NK-92 (cell line): ENCODE data around the gene TTC21A.
"Not testable (repeated sequence)": the region's sequence is repeated elsewhere in the genome, so short reads cannot be mapped to it uniquely, and the experiment has no call there.

Experiments
- DNase-seq: peaks from one replicate; lab custom pipeline; 2025; ENCODE audit not compliant: unreplicated experiment; lab: John Stamatoyannopoulos, UW

Gene TTC21A

DNA sequence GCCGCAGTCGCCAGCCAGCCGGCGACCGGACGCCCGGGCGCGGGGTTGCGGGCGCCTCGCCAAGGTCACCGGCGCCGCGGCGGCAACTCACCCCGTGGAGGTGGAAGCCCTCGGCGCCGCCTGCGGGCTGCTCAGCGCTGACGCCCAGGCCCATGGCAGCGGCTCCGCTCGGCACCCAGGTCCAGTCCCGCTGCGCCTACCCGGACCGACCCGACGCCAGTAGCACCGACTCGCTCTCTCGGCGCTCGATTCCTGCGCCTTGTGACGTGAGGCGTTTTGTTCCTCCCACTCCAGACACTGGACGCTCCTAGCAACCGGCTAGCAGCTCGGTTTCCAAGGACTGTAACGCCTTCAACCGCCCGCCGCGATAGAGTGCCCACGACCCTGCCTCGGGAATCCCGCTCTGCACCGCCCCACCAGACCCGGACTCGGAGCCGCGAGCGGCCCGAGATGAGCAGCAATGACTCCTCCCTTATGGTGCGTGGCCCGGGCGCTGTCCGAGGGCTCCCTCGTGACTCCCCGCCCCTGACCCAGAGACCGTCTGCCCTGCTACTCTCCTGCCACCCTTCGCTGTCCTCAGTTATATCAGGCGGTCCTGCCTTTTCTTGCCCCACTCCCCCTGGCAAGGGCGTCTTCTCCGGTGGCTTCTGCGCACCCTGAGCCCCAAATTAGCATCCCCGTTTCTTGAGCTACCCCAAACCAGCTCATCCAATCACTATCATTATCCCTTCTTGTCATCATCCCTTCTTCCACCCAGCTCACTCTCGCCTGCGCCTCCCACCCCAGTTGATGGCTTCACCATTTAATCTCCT lies at the start of gene TTC21A, which contains the start of gene GORASP1:
TTC21A (plus strand) TSS at position 293 of the 812 bp plus-strand sequence; CDS start at position 451, 158 bp downstream.
GORASP1 (minus strand) TSS at position 240 of the 812 bp plus-strand sequence; CDS start at position 154, 86 bp downstream.
- DNase-seq, result no peak

DNA sequence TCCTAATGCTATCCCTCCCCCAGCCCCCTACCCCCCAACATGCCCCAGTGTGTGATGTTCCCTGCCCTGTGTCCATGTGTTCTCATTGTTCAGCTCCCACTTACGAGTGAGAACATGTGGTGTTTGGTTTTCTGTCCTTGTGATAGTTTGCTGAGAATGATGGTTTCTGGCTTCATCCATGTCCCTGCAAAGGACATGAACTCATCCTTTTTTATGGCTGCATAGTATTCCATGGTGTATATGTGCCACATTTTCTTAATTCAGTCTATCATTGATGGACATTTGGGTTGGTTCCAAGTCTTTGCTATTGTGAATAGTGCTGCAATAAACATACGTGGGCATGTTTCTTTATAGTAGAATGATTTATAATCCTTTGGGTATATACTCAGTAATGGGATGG lies 46.3 kb upstream of the TTC21A start:
- not testable (repeated sequence) for DNase-seq

DNA sequence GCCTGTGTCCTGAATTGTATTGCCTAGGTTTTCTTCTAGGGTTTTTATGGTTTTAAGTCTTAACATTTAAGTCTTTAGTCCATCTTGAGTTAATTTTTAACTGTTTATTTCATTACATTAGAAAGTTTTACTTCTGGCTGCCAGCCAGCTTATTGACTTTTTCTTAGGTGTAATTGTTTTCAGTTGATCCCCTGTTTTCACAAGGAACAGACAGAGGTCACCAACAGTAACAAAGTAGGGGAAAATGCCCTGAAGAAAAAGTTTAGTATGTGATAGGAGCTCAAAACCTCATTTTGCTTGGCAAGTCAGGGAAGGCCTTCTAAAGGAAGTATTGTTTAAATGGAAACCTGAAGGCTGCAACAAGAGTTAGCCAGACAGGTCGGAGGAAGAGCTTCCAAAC lies 45.3 kb upstream of the TTC21A start:
- no peak for DNase-seq

DNA sequence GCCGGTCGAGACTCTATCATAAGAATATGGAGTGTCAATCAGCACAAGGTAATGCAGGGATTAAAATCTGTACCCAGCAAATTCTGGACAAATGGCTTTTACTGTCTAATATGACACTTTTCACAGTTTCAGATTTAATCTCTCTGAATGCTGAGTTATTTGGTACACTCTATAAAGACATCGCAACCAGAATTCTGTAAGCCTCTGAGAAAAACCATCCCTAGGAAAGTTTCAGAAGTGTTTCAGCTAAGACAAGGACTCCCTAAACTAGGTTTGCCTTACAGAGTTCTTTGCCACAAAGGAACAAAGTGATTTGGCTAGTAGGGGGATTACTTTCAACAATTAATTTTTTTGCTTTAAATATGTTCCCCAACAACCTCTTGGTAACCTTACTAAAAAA lies 44.3 kb upstream of the TTC21A start:
- no peak for DNase-seq

DNA sequence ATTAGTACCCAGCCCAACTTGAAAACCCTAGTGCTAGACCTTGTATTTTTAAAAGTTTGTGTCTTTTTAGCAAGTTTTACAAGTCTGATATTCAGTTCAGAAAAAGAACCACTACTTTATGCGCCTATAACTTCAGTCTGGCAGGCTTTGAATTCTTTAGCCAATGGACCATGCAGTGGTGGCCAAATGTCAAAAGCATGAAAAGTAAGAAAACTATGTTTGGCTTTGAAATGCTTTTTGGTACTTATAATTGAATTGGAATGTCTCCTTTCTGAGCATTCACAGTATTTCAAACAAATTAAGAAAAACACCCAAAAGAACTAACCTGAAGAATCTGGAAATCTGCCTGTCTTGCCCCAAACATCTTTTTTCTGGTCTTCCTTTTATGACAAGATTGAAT lies 42.8 kb upstream of the TTC21A start:
- no peak for DNase-seq

DNA sequence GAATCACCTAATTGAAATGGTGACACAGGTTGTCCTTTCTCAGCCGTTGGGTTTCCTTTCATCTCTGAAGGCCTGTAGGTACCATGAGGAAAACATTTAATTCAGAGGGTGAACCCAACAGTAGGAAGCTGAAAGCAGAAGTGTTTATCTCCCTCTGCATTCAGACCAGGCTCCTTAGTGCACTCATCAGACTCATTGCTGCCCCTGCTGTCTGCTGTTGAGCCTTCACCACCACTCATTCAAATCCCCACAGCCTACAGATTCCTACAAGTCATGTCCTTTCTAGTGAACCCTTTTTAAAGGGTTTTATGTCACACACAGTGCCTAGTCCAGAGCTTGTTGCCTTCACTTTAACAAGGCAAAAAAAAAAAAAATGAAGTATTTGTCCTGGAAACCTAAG lies 42.3 kb upstream of the TTC21A start:
- no peak for DNase-seq

DNA sequence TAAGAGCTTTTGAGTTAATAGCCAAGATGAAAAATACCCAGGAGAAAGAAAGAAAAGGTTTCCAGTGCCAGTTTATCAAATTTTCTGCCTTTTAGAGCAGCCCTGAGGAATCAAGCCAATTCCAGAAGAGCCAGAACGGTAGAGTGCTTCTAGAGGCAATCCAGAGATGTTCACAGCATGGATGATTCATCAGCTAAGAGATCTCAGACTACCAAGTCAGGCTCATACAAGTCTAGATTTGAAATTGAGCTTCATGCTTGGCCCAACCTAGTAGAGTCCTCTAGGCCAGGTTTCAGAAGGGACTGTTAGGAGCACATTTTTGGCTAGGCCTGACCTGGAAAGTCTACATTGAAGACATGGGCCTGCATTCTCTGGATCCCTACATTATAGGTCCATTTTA lies 40.2 kb upstream of the TTC21A start:
- DNase-seq, result no peak

GRCh38 chr3:39068556-39068955 lies 38.9 kb upstream of the TTC21A start:
- DNase-seq, result no peak

DNA sequence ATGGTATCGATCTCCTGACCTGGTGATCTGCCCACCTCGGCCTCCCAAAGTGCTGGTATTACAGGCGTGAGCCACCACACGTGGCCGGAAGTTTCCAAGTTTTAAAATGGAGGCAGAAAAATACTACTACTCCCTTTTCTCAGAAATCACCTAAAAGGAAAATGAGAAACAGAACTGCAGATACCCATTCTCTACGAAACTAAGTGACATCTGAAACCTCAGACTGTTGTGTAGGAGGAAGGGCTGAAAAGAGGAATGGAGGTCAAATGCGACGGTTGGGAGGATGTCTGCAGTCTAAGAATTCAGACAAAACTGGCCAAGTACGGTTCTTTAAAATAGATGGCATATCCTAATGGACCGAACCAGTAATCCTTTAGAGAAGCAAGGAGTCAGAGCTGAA lies 31.6 kb upstream of the TTC21A start:
- DNase-seq, result no peak

GRCh38 chr3:39079530-39079929 lies 27.9 kb upstream of the TTC21A start:
- DNase-seq, result no peak

DNA sequence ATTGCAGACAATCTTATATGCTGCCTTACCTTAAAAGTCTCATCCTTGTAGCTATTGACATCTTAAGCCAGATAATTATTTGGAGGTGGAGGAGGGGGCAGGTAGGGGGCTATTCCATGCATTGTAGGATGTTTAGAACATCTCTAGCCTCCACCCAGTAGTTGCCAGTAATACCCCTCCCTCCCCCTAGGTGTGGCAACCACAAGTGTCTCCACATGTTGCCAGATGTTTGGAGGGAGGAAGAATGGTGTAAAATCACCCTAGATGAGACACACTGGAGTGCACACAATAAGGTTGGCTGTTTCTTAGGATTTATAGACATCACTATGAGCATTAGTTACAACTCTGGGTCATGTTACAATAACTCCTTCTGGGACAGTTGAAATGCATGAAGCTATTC lies 27.5 kb upstream of the TTC21A start:
- no peak for DNase-seq

GRCh38 chr3:39082666-39083313 lies 24.7 kb upstream of the TTC21A start:
- no peak for DNase-seq

GRCh38 chr3:39086144-39086543 lies 21.3 kb upstream of the TTC21A start:
- DNase-seq, result no peak

DNA sequence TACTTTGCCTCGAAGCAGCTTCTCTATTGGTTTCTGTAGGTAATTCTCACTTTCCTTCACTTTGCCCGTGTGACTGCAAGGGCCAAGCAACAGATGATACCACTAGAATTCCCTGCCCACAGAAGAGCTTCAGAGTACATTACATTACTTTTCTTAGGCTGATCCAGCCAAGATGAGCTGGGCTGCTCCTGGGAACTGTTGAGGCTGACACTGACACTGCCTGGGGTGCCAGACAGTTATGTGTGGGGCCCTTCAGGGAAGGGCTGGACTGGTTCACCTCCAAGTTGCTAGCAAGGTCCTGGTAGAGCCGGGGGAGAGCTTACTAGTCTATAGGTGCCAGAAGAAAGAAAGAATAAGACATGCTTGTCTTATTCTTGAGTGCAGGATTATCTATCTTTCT lies 19.0 kb upstream of the TTC21A start:
- no peak for DNase-seq

GRCh38 chr3:39088889-39089288 lies 18.6 kb upstream of the TTC21A start:
- DNase-seq, result no peak

- no peak for DNase-seq
These were observed 16.6 kb upstream of the TTC21A start for GRCh38 chr3:39090922-39091321.

DNA sequence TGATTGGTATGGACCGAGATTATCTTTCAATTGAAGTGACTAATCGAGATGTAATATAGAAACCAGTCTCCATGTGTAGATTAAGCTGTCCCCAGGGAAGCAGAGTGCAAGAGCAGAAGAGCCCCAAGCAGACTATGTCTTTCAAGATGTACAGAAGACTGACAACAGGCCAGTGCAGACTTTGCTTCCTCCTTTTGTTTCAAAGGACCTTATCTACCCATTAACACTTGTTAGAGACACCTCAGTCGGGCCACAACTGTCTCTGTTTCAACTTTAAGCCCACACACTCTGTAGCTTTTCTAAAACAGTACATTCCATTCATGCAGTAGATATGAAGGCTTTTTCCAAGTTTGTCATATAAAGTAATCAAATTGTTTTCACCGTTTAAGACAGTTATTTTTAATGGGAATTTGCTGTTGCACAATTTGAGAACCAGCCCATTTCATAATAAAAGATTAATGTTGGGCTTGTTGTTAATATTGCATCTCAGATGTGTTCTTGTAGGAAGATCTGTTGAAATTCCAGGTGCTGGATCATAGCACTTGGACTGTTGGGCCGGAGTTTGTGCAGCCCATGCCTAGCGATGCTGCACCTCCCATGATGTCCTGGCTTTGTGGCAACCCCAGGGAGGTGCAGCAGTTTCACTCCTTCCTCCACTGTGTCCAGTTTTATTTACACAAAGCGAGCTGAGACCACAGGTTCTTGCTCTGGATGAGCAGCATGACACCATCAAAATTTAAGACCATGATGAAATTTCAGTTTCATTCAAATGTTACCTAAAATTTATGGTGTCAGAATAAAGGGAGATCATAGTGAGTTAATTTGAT lies 12.4 kb upstream of the TTC21A start:
- DNase-seq, result no peak

- no peak for DNase-seq
These were observed 11.7 kb upstream of the TTC21A start for GRCh38 chr3:39095778-39096177.

DNA sequence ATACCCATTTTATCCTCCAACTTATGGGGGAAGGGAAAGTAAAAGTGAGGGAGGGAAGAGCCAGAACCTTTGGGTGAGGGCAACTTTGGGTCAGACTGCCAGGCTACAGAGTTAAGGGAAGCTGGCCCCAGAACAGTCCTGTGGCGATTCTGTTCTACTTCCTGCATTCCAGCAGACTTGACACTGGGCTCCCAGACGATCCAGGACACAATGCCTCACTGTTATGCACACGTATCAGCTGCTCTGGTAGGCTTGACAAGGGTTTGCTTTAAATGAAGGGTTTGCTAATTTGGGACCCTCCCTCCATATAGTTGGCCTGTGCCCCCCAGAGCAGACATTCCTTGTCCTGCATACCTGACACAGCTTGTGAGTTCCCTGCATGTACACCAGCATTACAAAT lies 10.7 kb upstream of the TTC21A start:
- DNase-seq, result no peak

DNA sequence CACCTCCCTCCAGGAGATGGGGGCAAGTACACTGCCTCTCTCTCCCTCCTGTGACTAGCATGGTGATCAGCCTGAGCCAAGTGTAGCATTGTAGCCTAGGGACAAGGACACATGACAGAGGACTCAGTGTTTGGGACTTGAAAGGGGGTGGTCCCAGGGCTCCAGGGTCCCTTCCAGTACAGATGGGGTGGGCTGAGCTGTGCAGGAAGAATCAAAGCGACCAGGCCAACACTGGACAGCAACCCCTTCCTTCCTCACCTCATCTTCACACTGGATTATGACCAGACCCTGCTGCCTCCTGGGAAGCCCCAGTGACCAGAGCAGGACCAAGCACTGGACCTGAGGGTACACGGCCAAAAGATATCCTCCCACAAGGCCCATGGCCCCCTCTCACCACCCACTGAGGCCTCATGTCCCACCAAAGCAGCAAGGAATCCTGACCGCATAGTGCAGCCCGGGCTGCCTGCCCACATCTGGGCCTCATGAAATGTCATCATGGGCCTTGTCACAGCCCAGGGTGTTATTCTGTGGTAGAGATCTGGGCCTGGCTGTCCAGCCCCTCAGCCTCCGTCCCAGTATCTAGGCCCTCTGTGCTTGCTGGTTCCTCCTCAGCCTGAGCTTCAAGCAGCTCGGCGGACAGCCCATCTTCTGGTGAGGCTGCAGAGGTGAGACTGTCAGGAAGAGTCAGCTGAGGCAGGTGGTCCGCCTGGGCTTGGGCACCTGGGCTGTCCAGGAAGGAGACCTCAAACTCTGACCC lies 9.6 kb upstream of the TTC21A start:
- no peak for DNase-seq

- no peak for DNase-seq
These were observed 8.9 kb upstream of the TTC21A start for GRCh38 chr3:39098473-39099000.
